ENCODE results near the gene ADIPOQ. TPM values are rescaled to one million over a fixed set of nuclear protein-coding genes. Genes with fewer than 3 reads are reported as not detected.
"Not testable (repeated sequence)": the region's sequence is repeated elsewhere in the genome, so short reads cannot be mapped to it uniquely, and the experiment has no call there.

Gene ADIPOQ
- total RNA-seq, 4 donors from 2014 or later: 0.17 to 0.84 (median 0.49) TPM

- H3K27ac ChIP-seq (replicated peaks in 1 of 4): no peak overlapping the region
- WGBS: 69% methylated on average over 10 of the region's 10 CpGs
- H3K36me3 ChIP-seq: no peaks in the 10 kb centered on the region
- no peaks in the 10 kb centered on the region for H3K9me3 ChIP-seq
- no peaks in the 10 kb centered on the region for H3K4me1 ChIP-seq
- TF ChIP-seq CTCF (IDR thresholded peaks at IDR 0.05) (no peak), POLR2AphosphoS5 (IDR thresholded peaks at IDR 0.05) (no peak), EP300 (IDR thresholded peaks at IDR 0.05) (no peak), POLR2A (IDR thresholded peaks at IDR 0.05; ENCODE audit: low read depth) (no peak)
- H3K4me3 ChIP-seq: no peak overlapping the region
- intact Hi-C loops (cut with DNase I): no loop called here
- DNase-seq (ENCODE audit: extremely low spot score): peak; percentile 72
- H3K27me3 ChIP-seq: peaks cover 0 to 23% (median 0%) of the 10 kb centered on the region in 4 donors
These were observed 3.2 kb downstream of the ADIPOQ start for GRCh38 chr3:186845756-186846155.

GRCh38 chr3:186847437-186847836 is 4.9 kb downstream of the ADIPOQ start:
- H3K4me1 ChIP-seq: no peaks in the 10 kb centered on the region
- H3K9me3 ChIP-seq: no peaks in the 10 kb centered on the region
- intact Hi-C loops (cut with DNase I): no loop called here

DNA sequence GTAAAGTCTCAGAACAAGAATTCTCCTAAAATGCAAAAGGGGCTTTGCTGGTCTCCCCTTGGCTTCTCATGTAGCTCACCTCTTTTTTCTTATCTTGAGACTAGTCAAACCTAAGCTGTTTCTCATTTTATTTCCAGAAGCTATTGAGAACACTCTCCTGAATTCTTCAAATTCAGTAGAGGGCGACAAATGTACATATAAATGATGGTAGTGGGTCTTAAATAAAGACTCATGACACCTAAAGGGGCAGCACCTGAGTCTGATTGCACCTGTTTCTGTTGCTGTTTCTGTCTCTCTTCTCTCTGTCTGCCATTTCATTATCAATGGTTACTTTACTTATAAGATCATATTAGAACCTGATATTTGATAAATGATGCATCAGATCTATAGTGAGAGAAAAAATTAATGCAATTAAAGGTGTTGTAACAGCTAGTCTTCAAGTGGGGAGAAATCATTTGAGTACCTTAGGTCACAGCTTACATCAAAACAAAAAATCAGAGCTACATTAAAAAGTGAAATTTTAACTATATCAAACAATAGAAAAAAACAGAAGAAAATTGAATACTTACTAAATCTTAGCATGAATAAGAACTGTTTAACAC is 7.0 kb downstream of the ADIPOQ start:
- no peak overlapping the region for H3K4me3 ChIP-seq
- peak; percentile 12 for DNase-seq (ENCODE audit: extremely low spot score)
- no peaks in the 10 kb centered on the region for H3K36me3 ChIP-seq
- peaks cover 0 to 21% (median 0%) of the 10 kb centered on the region in 4 donors for H3K27me3 ChIP-seq
- H3K9me3 ChIP-seq: no peaks in the 10 kb centered on the region
- WGBS: 0% methylated on average over 1 of the region's 1 CpG
- intact Hi-C loops (cut with DNase I): no loop called here
- H3K4me1 ChIP-seq: no peaks in the 10 kb centered on the region
- TF ChIP-seq CTCF (IDR thresholded peaks at IDR 0.05) (peak; percentile 8 to 25 (median 23)), POLR2AphosphoS5 (IDR thresholded peaks at IDR 0.05) (no peak)
- H3K27ac ChIP-seq (replicated peaks in 1 of 4): no peak overlapping the region

More at GRCh38 chr3:186847437-186847836, 4.9 kb downstream of the ADIPOQ start:
- 77% methylated on average over 2 of the region's 2 CpGs for WGBS
- H3K27me3 ChIP-seq: peaks cover 0 to 23% (median 0%) of the 10 kb centered on the region in 4 donors
- H3K27ac ChIP-seq (replicated peaks in 1 of 4): no peak overlapping the region
- no peak overlapping the region for H3K4me3 ChIP-seq
- DNase-seq (ENCODE audit: extremely low spot score): no peak
- no peak for TF ChIP-seq CTCF (IDR thresholded peaks at IDR 0.05)
- TF ChIP-seq POLR2AphosphoS5 (IDR thresholded peaks at IDR 0.05): no peak
- no peak for TF ChIP-seq POLR2A (IDR thresholded peaks at IDR 0.05; ENCODE audit: low read depth)
- no peak for TF ChIP-seq EP300 (IDR thresholded peaks at IDR 0.05)
- no peaks in the 10 kb centered on the region for H3K36me3 ChIP-seq

GRCh38 chr3:186851835-186852234 is 9.3 kb downstream of the ADIPOQ start:
- not testable (repeated sequence) for H3K4me1 ChIP-seq; H3K4me3 ChIP-seq; H3K9me3 ChIP-seq; H3K27me3 ChIP-seq; H3K27ac ChIP-seq (replicated peaks in 1 of 4); H3K36me3 ChIP-seq
- DNase-seq (ENCODE audit: extremely low spot score): peak; percentile 24
- 86% methylated on average over 3 of the region's 3 CpGs for WGBS
- intact Hi-C loops (cut with DNase I): loop anchor here (5.0 kb wide), 1 partner anchor 310 kb away; no protein-coding TSS in a partner anchor

DNA sequence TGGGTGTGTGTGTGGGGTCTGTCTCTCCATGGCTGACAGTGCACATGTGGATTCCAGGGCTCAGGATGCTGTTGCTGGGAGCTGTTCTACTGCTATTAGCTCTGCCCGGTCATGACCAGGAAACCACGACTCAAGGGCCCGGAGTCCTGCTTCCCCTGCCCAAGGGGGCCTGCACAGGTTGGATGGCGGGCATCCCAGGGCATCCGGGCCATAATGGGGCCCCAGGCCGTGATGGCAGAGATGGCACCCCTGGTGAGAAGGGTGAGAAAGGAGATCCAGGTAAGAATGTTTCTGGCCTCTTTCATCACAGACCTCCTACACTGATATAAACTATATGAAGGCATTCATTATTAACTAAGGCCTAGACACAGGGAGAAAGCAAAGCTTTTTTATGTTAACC is 10.5 kb downstream of the ADIPOQ start:
- no peak for TF ChIP-seq CTCF (IDR thresholded peaks at IDR 0.05)
- TF ChIP-seq POLR2A (IDR thresholded peaks at IDR 0.05; ENCODE audit: low read depth): no peak
- no peak for TF ChIP-seq EP300 (IDR thresholded peaks at IDR 0.05)
- TF ChIP-seq POLR2AphosphoS5 (IDR thresholded peaks at IDR 0.05): no peak
- Histone ChIP-seq H3K9me3 (no peaks in the 10 kb centered on the region), H3K36me3 (no peaks in the 10 kb centered on the region), H3K4me1 (no peaks in the 10 kb centered on the region), H3K4me3 (no peak overlapping the region), H3K27ac (replicated peaks in 1 of 4) (no peak overlapping the region), H3K27me3 (no peaks in the 10 kb centered on the region)
- DNase-seq (ENCODE audit: extremely low spot score): peak; percentile 91
- 92% methylated on average over 6 of the region's 6 CpGs for WGBS
- intact Hi-C loops (cut with DNase I): loop anchor here (5.0 kb wide), 1 partner anchor 309 kb away; no protein-coding TSS in a partner anchor

Measured in esophagus muscularis mucosa (tissue), 4 donors.